NCI-H510A treated with DMSO at 0.1 percent for 48 hours (cell line): ENCODE measurements around the gene CNTN5.
"Not testable (repeated sequence)": the region's sequence is repeated elsewhere in the genome, so short reads cannot be mapped to it uniquely, and the experiment has no call there.

Experiments used
- DNase-seq: peaks from one replicate; lab custom pipeline; 2025; lab: John Stamatoyannopoulos, UW

The CNTN5 gene

DNA sequence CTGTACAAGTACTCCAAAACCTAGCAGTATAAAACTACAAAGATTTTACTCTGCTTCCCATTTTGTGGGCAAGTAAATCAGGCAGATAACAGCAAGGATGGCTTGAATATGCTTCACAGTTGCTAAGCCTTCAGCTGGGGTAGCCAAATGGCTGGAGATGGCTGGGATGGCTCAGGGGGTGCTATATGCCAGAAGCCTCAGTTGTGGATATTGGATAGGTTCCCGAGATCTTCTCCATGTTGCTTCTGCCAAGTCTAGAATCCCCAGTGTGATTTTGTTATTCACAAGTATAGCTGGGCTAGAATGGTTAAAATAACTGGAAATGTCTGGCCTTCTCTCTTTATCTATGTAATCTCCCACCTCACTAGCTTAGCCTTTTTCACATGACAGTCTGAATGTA, 1194.0 kb downstream of the CNTN5 start:
- DNase-seq: no peak

DNA sequence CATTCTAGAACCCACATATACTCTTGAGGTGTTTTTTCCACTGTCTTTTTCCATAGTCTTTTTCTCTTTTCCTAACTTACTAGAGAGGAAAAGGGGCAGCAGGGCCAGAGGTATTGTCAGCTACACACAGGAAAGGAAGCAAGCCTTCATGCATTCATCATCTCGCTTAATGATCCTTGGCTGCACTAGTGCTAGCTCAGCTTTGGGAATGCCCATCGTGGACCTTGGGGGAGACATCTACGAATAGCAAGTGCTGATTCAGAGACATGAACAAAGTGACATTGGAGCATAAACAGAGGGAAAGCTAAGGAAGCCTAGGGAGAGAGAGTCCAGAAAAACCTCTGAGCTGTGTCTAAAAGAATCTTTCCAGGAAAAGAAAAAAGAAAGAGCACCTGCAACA, 1200.1 kb downstream of the CNTN5 start:
- no peak for DNase-seq

GRCh38 chr11:100221791-100222190, 1201.0 kb downstream of the CNTN5 start:
- DNase-seq: no peak

GRCh38 chr11:100224541-100225034, 1203.8 kb downstream of the CNTN5 start:
- no peak for DNase-seq

DNA sequence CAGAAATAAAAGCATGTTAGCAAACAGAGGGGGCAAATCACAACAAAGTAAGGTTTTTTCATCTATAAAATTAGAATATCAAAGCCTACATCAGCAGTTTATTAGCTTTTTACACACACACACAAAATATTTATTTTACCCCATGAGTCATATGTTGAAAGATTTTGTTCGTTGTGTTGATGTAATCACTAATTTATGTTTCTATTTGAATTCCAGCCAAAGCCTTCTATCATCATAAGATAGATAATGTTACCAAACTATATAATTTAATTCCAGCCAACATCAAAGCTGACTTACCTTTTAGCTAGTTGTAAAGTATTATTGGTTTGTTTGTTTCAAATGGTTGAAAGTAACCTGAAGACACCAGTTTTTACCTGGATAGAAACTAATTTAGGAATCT, 1208.3 kb downstream of the CNTN5 start:
- DNase-seq: no peak

DNA sequence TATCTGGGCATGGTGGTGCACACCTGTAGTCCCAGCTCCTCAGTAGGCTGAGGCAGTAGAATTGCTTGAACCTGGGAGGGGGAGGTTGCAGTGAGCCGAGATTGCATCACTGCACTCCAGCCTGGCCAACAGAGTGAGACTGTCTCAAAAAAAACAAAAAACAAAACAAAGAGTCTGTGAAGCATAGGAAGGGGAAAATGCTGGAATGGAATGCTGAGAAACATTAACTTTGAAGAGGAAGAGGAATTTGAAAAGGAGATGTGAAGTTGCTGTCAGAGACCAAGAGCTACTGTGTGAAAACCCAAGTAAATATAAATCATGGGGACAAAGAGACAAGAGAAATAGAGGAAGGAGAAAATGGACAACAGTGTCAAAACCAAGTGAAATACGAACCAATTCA, 1211.3 kb downstream of the CNTN5 start:
- no peak for DNase-seq

DNA sequence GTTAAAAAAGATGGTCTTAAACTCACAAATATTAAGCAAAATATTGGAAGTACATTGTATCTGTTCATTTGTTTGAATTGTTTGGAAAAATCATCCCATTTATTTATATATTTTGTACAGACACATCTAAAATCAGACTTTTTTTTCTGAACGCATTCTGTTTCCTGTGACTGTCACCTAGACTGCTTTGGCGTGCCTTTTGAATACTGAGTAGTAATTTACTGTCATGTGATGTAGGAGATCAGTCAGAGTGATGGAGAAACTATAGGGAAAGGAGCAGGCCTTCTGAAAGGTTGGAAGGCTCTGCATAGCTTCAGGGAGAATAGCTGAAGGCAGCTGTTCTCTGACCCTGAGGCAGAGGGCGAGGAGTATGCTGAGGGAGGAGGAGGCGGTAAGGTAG, 1214.3 kb downstream of the CNTN5 start:
- DNase-seq: no peak

DNA sequence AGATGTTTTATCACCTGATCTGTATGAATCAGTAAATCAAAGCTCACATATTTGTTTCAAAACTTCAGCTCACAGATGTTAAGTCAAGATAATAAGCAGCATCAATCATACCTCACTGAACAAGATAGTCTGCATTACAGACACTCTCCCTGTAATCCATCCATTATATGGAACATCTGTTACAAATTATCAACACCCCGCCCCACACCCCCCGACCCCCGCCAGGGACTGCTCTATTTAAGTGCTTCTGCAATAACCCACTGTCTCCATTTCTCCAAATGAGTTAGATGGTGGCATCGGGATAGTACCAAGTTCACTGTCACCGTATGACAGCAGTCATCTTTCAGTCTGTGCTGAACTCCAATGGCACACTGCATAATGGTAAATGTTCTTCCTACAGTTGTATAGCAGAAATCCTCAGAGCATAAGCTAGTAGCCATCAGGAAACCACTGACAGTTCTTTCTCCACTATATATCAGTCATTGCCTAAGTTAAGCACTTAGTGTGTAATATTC, 1219.3 kb downstream of the CNTN5 start:
- DNase-seq: no peak

DNA sequence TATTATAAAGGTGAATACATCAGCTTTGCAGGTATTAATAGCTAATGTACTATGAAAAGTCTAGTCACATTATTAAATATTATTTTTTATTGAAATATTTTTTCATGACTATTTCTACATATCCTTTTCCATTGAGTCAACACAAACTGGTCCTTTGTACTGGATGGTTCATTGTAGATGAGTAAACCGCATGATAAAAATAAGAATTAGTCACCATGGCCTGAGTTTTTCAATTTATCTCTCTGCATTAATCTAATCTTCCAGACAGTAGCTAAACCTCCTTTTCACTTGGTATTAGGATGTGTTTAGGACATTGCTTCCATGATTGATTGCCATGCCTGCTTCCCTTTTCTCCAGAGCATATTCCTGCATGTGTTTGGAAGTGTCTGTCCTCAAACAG, 1227.0 kb downstream of the CNTN5 start:
- DNase-seq: no peak

DNA sequence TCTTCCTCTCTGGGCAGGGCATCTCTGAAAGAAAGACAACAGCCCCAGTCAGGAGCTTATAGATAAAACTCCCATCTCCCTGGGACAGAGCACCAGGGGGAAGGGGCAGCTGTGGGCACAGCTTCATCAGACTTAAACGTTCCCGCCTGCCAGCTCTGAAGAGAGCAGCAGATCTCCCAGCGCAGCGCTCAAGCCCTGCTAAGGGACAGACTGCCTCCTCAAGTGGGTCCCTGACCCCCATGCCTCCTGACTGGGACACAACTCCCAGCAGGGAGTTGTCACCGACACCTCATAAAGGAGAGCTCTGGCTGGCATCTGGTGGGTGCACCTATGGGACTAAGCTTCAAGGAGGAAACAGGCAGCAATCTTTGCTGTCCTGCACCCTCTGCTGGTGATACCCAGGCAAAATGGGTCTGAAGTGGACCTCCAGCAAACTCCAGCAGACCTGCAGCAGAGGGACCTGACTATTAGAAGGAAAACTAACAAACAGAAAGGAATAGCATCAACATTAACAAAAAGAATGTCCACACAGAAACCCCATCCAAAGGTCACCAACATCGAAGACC, 1236.6 kb downstream of the CNTN5 start:
- DNase-seq: not testable (repeated sequence)

DNA sequence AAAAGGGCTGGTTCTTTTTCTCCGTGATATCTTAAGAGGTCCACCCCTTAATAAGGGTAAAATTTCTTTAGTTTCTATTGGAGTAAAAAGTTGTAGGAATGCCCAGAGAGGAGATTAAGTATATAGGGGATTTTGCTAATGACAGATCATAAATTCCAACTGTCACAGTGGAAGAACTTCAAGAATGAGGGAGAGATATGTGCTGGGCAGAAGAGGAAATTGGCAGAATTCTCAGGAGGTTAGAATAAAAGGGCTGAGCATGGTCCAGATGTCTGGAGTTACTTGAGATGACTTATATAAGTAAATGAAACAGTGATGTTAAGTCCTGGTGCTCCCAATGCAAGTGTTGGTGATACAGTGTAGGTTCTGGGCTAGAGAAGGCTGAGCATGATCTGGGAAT, 1248.8 kb downstream of the CNTN5 start:
- DNase-seq: no peak

DNA sequence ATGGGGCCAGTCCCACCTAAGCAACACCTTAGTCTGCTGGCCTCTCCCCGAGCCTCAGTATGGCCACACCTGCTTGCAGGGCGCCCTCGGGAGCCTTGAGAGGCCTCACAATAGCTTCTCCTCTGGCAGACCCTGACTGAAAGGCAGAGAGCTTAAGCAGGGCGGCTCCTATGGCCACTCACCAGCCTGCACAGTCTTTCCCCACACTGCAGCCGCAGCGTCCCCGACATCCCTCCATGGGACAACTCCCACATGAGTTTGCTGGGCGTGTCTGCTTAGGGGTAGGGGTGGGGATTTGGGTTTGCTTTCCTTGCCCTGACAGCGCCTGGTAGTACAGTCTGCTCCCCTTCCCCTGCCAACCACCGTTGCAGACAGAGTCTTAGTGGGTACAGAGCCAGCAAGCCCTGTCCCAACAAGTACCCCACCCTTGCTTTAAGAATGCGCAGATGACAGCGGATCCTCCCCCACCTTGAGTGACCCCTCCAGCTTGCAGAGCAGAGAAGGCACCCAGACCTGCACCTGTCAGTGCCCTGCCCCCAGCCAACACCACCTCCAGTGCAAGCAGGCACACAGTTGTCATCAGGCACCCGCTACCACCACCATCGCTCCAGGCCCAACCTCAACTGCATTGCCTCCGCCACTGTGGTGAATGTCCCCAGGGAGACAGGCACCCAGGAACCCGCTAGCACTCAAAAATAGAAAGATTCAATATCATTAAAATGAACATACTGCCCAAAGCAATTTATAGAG, 1252.5 kb downstream of the CNTN5 start:
- DNase-seq: no peak

- DNase-seq: not testable (repeated sequence)
Measured at GRCh38 chr11:100274466-100274865, 1253.7 kb downstream of the CNTN5 start.

DNA sequence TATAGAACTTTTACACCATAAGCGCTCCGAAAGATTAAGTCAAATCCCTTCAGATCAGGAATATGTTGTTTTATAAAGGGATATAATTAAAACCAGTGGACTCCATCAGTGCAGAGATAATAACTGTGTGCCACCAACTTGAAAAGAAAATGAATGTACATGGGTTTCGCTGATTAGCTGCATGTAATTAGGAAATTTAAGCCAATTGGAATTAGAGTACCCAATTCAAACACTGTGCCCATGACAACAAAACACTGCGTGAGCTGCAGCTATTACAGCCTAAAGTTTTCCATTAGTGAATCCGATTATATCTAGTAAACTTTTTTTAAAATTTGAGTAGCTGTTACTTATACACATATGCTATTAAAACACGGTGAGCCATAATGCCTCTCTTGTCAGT, 1274.0 kb downstream of the CNTN5 start:
- no peak for DNase-seq

- DNase-seq: no peak
Measured at GRCh38 chr11:100296051-100296679, 1275.4 kb downstream of the CNTN5 start.

- DNase-seq: no peak
Measured at GRCh38 chr11:100297516-100297915, 1276.8 kb downstream of the CNTN5 start.

GRCh38 chr11:100302824-100303223, 1282.1 kb downstream of the CNTN5 start:
- DNase-seq: no peak

DNA sequence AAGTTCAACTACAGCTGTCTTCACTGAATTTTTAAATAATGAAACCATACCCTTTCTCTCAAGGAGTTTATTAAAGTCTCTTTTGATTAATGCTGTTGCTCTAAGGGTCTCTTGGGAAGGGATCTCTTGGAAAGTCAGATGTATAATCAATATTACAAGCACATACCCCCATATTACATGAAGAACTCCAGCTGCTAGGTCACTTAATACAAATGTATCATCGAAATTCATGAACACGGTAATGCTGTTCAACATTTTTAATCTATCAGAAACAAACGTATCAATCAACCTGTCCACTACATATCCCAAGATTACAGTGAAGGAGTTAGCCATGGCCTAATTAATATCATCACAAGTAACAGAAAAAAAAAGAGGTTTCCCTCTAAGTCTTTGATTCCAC, 1283.1 kb downstream of the CNTN5 start:
- no peak for DNase-seq

GRCh38 chr11:100308202-100308601, 1287.5 kb downstream of the CNTN5 start:
- DNase-seq: no peak

DNA sequence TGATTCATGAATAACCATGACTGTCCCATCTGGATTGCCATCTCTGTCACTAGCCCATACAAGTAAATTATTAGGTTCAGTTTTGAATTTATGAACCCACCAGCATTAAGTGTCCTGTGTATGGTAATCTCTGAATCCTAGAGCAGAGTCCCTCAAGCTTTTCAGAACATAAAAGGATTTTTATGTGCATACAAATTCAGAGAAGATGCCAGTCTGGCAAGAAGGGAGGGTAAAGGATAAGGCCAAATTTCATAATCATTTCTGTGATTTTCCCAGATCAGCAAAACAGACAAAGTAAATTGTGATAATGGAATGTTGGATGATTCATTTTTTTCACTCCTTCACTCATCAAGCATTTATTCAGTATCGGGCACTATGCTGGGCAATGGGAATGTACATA, 1295.2 kb downstream of the CNTN5 start:
- no peak for DNase-seq

DNA sequence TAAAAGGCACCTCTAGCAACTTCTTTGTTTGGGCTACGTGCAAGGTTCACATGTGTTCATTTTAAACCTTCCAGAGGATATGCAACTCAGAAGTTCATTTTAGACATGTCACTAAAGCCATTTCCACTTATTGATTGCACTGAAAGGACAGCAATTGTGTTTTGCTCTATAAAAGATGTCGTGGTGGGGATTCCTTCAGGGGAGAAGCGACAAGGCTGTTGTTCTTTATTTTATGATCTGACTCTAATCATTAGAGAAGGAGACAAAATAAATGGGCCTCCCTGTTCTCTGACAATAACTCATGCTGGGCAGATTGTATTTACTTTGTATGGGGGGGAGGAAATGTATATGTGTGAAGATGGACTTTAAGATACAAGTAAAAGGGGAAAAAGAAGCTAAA, 1296.2 kb downstream of the CNTN5 start:
- DNase-seq: no peak

- no peak for DNase-seq
Measured at GRCh38 chr11:100319691-100320090, 1298.9 kb downstream of the CNTN5 start.
